GM21576 (cell line): ENCODE measurements around the gene LINGO4.

Experiments used
- ATAC-seq: cut with Tn5 transposase; IDR thresholded peaks from one replicate; pipeline ENCODE4 v1.9.1; 2021; ENCODE audit warnings: mild to moderate bottlenecking, moderate library complexity; ENCODE audit not compliant: unreplicated experiment

LINGO4 gene

DNA sequence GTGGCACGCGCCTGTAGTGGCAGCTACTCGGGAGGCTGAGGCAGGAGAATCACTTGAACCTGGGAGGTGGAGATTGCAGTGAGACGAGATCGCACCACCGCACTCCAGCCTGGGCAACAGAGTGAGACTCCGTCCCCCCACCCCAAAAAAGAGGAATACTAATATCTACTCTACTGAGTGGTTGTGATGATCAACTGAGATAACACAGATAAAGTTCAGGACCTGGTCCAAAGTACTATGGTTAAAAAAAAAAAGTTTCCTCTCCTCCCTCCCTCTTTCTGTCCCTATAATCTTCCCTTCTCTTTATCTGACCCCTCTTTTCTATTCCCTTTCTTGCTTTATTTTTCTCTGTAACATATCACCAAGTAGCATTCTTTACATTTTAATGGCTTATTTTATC lies 30.4 kb upstream of the LINGO4 start:
- ATAC-seq = no peak

GRCh38 chr1:151834239-151834638 lies 29.0 kb upstream of the LINGO4 start:
- no peak for ATAC-seq

GRCh38 chr1:151833172-151833900 lies 28.1 kb upstream of the LINGO4 start:
- no peak for ATAC-seq

- no peak for ATAC-seq
Measured at GRCh38 chr1:151832318-151832980, 27.2 kb upstream of the LINGO4 start.

DNA sequence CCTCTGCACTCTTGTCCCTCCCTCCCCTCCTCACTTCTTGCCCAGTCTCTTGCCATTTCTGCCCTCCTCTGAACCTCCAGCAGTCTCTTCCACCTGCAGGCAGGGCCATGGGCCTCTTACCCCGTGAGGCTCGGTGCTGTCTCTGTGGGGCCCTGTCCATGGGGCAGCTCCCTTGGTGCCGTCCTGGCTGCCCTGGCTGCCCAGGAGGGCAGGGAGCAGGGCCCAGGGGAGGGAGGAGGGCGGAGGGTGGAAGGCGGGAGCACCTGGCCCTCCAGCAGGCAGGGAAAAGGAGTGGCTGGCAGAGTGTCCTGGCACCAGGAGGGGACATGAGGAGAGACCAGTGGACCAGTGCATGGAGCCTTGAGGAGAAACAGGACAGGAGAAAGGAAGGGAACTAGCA lies 26.4 kb upstream of the LINGO4 start, which contains the start of gene RORC:
Gene RORC, minus strand, starts transcription at position 198 of the 400 bp plus-strand sequence. Its CDS starts 38 bp downstream, at position 160.
- ATAC-seq = no peak

DNA sequence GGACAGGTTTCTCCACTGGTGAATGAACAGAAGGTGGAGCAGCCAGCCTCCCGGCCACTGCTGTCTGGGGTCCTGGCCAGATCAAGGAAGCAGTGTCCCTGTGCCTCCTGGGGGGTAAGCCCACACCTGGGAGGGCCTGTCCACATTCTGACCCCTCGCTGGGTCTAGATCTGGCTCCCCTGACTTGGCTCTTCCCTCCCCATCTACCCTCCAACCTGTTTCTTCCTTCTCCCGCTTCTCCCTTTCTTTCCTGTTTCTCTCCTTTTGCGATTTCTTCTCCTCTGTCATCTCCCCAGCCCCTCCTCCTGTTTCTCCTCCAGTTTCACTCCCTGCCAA lies 26.0 kb upstream of the LINGO4 start:
- no peak for ATAC-seq

GRCh38 chr1:151830055-151830454 lies 24.8 kb upstream of the LINGO4 start:
- ATAC-seq = no peak

- no peak for ATAC-seq
Measured at GRCh38 chr1:151829352-151830046, 24.3 kb upstream of the LINGO4 start.

DNA sequence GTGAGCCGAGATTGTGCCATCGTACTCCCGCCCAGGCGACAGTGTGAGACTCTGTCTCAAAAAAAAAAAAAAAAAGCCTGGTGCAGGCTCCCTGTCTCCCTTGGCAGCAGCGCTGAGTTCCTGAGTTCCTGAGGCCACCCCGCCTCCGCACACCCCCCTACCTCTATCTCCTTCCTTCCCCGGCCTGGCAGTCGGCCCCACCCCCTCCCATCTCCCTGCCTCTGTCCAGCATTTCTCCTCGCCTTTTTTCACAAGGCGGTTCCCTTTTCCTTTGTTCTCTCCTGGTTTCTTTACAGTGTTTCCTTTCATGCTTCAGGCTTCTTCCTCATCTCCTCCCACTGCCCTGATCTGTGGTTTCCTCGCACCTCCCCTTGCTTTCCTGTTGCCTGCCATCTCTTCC lies 23.7 kb upstream of the LINGO4 start:
- no peak for ATAC-seq

DNA sequence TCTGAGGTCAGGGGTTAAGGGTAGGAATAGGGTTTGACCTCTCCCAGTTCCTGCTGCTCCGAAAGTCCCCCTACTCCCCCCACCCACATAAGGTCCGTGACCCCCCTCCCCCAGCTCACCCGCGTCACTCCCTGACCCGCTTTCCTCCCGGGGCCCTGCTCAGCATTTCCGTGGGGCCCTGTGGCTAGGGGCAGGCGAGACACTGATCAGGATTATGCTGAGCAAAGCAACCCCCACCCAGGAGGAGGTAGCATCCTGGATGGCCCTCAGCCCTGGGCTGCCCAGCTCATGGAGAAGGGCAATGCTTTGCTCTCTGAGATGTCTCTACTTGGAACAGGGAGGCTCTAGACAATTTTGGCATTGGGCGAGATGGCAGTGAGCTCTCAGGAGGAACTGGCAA lies 22.6 kb upstream of the LINGO4 start:
- ATAC-seq = no peak

DNA sequence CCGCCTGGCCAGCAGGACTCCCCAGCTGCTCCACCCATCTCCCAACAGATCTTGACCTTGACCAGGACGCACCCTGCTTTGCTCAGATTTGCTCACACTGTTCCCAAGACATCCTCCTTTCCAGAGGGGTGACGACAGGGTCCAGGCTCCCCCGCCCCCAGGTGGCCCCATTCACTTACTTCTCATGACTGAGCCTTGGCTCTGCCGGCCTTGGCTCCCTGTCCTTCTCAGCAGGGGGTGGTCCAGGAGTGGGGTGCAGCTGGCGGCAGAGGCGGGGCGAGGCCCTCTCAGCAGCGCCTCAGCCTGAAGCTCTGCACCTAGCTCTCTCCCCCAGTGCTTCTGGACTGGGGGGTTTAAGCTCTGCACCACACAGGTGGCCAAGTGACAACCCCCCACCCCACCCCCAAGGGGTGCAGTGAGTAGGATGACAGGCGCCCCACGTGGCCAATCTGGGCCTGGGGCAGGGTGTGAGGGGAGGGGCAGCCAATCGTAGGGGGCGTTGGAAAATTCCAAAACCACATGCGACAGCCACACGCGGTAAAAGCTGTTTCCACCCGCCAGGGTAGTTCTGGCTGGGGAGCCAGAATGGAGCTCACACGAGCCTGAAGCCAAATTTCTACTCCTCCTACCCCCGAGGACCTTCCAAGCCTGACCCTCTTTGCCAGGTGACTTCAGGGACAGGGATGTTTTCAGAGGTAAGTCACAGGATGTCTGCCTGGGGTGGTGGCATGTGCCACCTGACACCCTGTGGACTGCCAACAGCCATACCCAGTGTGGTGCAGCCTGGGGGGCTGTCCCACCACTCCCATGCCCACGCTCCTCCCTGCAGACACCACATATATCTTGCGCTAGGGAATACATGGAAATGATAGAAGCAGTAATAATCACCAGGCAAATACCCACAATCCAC lies 20.8 kb upstream of the LINGO4 start:
- ATAC-seq = no peak

GRCh38 chr1:151825204-151825603 lies 20.0 kb upstream of the LINGO4 start:
- ATAC-seq = no peak

DNA sequence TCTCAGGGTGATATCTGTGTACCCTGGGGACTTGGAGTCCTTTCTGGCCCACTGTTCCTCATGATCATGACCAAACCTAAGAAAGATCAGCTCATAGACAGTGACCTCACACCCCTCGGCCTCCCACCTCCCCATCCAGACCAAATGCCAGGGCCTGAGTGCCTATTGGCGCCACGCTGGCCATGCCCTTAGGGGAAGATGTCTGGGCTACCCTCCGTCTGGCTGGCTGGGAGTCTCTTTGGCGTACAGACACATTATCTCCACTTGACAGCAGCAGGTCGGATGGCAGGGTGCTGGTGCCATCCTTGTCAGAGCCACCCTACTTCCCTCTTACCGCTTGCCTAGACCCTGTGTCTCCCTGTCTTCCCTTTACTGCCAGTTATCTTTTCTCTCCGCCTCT lies 18.0 kb upstream of the LINGO4 start:
- no peak for ATAC-seq

GRCh38 chr1:151822404-151822803 lies 17.2 kb upstream of the LINGO4 start:
- ATAC-seq = no peak

DNA sequence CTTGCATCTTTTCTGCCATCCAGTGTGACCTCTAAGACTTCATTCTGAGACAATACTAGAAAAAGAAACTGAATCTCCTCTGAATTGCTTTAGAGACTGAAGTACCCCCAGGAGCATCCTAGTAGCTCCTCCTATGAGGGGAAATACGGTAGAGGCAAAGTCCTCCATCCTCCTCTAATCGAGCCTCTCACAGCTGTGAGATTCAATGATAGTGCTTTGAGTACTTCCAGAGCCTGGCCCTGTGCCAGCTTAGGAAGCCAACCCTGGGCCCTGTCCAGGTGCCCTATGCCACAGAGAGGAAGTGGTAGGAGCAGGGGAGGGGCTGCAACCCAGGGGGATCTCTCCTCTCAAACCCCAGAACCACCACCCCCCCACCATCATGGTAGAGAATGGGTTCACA lies 15.7 kb upstream of the LINGO4 start:
- no peak for ATAC-seq

DNA sequence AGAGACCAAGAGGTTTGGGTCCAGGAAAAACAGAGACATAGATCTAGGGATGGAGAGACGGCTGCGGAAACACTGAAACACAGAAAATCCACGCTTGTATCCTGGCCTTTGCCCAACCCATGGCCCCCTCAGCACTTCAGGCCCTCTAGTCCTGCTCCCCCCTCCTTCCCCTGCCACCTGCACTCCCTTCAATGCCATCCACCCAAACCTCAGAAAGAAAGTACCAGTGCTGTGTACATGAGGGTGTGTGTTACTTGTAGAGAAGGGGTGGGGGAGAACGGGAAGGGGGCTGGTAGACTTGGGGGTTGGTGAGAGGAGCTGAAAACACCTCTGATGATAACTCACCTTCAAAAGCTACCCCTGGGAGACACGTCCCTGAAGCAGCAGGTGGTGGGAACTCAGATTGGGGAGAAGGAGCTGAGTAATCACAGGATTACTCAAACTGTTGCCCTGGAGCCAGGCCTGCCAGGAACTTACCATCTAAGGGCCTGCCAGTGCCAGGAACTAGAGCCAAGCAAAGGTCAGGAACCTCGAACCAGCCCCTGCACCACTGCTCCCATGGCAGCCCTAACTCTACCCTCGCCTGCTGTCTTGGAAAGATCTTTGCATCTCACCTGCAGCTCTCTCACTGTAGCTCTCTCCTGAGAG lies 14.9 kb upstream of the LINGO4 start:
- no peak for ATAC-seq

DNA sequence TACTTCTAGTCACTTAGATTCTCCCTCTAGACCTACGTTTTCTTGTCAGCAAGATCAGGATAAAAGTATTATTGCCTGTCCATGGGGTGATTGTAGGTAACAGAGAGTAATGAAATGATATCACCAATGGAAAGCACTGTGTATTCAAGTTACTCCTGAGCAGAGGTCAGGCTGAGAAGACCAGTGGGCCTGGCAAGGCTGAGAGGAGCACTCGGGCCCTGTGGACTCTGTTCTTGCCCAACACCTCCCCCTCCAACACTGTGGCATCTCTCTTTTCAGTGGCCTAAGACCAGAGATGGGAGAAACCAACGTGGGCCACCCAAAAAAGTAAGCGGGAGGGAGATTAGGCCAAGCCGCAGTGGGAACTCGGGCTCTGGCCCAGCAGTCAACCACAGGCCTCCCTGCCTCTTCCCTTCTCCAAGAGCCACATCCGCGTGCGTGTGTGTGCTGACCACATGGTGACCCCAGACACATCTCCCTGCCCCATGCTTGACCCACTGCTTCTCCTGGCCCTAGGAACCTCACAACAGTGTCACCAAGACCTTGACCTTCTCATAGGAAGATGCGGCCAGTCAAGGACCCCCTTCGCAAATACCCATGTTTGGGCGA lies 14.1 kb upstream of the LINGO4 start:
- no peak for ATAC-seq

DNA sequence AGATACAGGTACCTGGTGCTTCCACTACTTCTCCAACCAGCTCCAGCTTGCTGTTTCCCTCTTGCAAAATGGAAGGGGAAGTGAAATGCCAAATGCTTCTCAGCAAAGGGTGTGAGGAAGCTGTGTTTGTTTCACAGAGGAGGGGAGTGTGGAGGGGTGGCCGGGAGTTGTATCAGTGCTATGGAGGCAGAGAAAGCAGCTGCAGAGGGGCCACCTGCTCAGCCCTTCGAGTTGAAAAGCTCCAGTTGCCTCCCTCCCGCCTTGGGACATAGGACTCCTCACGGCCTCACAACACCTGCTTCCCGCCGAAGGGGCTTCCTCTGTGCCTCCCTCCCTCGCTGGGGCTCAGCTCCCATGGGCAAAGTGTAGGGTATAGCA lies 12.1 kb upstream of the LINGO4 start:
- no peak for ATAC-seq

DNA sequence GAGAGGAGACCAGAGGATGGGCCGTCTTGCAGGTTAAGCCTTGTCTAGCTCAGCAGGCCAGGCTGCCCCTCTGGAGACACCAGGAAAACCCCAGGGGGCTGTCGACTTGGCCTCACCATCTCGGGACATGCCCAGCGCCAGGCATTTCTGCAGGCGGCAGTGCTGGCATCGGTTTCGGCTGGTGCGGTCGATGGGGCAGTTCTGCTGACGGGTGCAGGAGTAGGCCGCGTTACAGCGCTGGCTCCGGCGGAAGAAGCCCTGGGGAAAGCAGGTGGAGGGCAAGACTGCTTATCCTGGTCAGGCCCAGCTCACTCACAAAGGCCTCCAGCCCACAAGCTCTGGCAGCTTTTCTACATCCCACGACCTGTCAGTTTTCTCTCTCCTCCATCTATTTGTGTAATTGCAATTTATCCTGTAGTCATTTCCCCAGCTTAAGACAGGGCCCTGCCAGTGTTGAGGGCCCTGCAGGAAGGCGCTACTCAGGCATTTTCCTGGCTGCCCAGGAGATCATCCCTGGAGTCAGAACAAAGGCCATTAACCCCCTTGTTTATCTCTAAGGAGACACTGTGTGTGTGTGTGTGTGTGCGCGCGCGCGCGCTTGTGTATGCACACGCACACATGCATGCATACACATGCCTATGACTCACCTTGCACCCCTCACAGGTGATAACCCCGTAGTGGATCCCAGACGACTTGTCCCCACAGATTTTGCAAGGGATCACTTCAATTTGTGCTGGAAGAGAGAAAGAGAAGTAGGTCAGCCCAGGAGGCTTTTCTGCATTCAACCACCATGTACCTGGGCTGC lies 11.5 kb upstream of the LINGO4 start:
- no peak for ATAC-seq
